Peyer's patch (tissue), 4 donors: ENCODE data around the gene SPAAR. TPM values are rescaled to one million over a fixed set of nuclear protein-coding genes. Genes with fewer than 3 reads are reported as not detected.
"Not testable (repeated sequence)": the region's sequence is repeated elsewhere in the genome, so short reads cannot be mapped to it uniquely, and the experiment has no call there.

Experiments used
- DNase-seq, 3 donors: peaks; one replicate each; pipeline ENCODE4 v3.0.0-alpha.2; 2017 to 2019
- H3K27ac ChIP-seq, 4 donors: fragments of 200-600 bp; sonication (generic); one replicate each; pipeline ENCODE4 v1.5.1; 2016 to 2019
- H3K27me3 ChIP-seq, 2 donors: fragments of 200-600 bp; sonication (generic); one replicate each; pipeline ENCODE4 v1.5.1; 2019
- H3K36me3 ChIP-seq, 3 donors: fragments of 200-600 bp; sonication (generic); one replicate each; pipeline ENCODE4 v1.5.1; 2016 to 2019
- H3K4me1 ChIP-seq, 4 donors: fragments of 200-600 bp; sonication (generic); one replicate each; pipeline ENCODE4 v1.5.1; 2016 to 2019
- H3K4me3 ChIP-seq, 4 donors: fragments of 200-600 bp; sonication (generic); 1 replicate in 3 of 4; 2 replicates in 1 of 4; pipeline ENCODE4 v1.5.1; 2016 to 2019; ENCODE audit warnings: mild to moderate bottlenecking in 1 of 4
- H3K9me3 ChIP-seq, 4 donors: fragments of 200-600 bp; sonication (generic); one replicate each; pipeline ENCODE4 v1.5.1; 2016 to 2019; ENCODE audit warnings: mild to moderate bottlenecking in 1 of 4
- CTCF ChIP-seq, 6 experiments: fragments of 450-650 bp in 4 of 6; fragments of 200-600 bp in 2 of 6; sonication (generic) in 1 of 6; IDR thresholded peaks; one replicate each; pipeline ENCODE4 v1.5.1; 2017 to 2019; ENCODE audit warnings: antibody characterized with exemption in 6 of 6, mild to moderate bottlenecking in 3 of 6, moderate library complexity in 1 of 6
- POLR2A ChIP-seq, 2 donors: fragments of 450-650 bp; IDR thresholded peaks; one replicate each; pipeline ENCODE4 v1.5.1; 2017; ENCODE audit warnings: antibody characterized with exemption in 2 of 2, mild to moderate bottlenecking in 2 of 2, moderate library complexity in 2 of 2
- total RNA-seq, 4 donors: library from RNA; depleted of rRNA; stranded (reverse); fragments of >200 nt; gene quantifications; one replicate each; pipeline ENCODE4 v1.1.0, GENCODE V29; 2016

The SPAAR gene
- total RNA-seq, 4 donors from 2014 or later, result 0.88 to 17.3 TPM; not detected in 2

DNA sequence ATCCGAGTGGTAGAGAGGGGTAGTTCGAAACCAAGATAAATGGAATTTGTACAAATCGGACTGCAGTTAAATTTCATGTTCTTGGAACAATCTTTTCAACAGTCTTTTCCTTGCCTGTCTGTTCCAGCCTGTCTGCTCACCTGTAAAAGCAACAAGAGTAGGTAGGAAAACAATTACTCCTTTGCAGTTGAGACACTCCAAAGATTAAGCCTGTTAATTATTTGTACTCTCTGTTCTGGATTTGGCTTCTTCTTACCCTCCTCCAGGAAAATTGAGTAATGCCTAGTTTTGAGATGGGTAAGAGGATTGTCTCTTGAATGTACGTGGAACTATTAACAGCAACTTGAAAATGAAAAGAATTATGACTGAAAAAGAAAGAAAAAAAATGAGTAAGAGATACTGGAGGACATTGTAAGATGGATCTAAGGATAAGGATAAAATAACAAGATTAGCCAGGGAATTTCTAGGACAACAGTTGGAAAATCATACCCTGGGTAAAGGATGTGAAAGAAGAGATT, 24.3 kb downstream of the SPAAR start:
- no peaks in the 10 kb centered on the region for H3K4me1 ChIP-seq
- no peaks in the 10 kb centered on the region for H3K36me3 ChIP-seq
- H3K4me3 ChIP-seq, result no peak overlapping the region
- H3K27ac ChIP-seq, result no peak overlapping the region
- H3K27me3 ChIP-seq, result no peaks in the 10 kb centered on the region
- no peak for DNase-seq
- H3K9me3 ChIP-seq, result no peaks in the 10 kb centered on the region
- no peak for TF ChIP-seq POLR2A (IDR thresholded peaks at IDR 0.05)

- not testable (repeated sequence) for H3K27ac ChIP-seq, H3K36me3 ChIP-seq, H3K9me3 ChIP-seq, H3K4me3 ChIP-seq, H3K4me1 ChIP-seq, H3K27me3 ChIP-seq, DNase-seq
These were observed 24.8 kb downstream of the SPAAR start for GRCh38 chr9:35934069-35934468.

- no peak for TF ChIP-seq POLR2A (IDR thresholded peaks at IDR 0.05)
- no peak for TF ChIP-seq CTCF (IDR thresholded peaks at IDR 0.05)
- H3K4me1 ChIP-seq, result peaks cover 0 to 7% (median 0%) of the 10 kb centered on the region in 4 donors
- DNase-seq, result no peak
These were observed 26.0 kb downstream of the SPAAR start for GRCh38 chr9:35935261-35935660.

GRCh38 chr9:35935755-35936509, 26.6 kb downstream of the SPAAR start:
- H3K9me3 ChIP-seq, result no peaks in the 10 kb centered on the region
- H3K4me3 ChIP-seq, result no peak overlapping the region
- no peak for DNase-seq
- peaks cover 0 to 14% (median 0%) of the 10 kb centered on the region in 4 donors for H3K4me1 ChIP-seq
- H3K27ac ChIP-seq, result no peak overlapping the region
- no peaks in the 10 kb centered on the region for H3K27me3 ChIP-seq
- H3K36me3 ChIP-seq, result no peaks in the 10 kb centered on the region
- TF ChIP-seq CTCF (IDR thresholded peaks at IDR 0.05), result no peak
- TF ChIP-seq POLR2A (IDR thresholded peaks at IDR 0.05), result no peak

More at GRCh38 chr9:35935261-35935660, 26.0 kb downstream of the SPAAR start:
- Histone ChIP-seq H3K9me3 (no peaks in the 10 kb centered on the region), H3K36me3 (no peaks in the 10 kb centered on the region), H3K27ac (no peak overlapping the region), H3K4me3 (no peak overlapping the region), H3K27me3 (no peaks in the 10 kb centered on the region)

GRCh38 chr9:35937227-35937626, 27.9 kb downstream of the SPAAR start:
- Histone ChIP-seq H3K4me3 (no peak overlapping the region), H3K27ac (no peak overlapping the region), H3K27me3 (no peaks in the 10 kb centered on the region), H3K4me1 (peaks cover 0 to 19% (median 0%) of the 10 kb centered on the region in 4 donors), H3K36me3 (no peaks in the 10 kb centered on the region), H3K9me3 (no peaks in the 10 kb centered on the region)
- TF ChIP-seq CTCF (IDR thresholded peaks at IDR 0.05) (no peak), POLR2A (IDR thresholded peaks at IDR 0.05) (no peak)
- no peak for DNase-seq

DNA sequence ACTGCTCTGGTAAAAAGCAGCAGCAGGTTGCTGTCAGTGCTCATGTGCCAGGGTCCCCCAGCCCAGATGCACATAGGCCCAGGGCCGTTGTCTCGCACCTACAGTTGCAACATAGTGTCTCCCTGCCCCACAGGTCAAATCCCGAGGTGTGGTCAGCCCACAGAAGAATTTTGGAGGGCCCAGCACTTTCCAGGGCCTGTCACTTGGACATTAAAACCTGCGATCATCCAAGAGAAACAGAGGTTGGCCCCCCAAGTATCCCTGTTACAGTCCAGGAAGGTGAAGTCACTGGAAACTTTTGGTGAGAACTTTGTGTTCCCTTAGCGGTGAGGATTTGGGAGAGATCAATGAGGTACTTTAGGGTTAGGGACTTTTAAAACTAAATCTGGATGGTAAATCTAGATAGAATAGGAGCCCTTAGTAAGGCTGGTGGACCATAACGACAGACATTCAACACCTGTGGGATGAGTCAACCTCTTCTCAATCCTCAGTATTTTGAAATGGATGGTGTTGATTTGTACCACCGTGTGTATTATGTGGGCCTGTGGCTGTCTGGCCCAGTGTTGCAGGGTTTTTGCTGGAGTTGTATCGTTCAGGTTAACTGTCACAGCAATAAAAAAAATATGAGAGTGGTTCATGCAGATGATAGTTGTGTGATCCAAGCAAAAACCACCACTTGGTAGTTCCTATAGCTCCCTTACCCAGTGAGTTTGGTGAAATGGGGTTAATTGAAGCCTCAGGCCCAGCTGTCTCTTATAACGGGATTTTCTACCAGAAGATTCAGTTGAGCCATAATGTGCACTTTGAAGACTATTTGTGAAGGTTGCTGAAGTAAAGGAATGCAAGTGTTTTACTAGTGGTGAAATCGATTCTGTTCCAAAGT, 29.4 kb downstream of the SPAAR start:
- TF ChIP-seq CTCF (IDR thresholded peaks at IDR 0.05) (no peak), POLR2A (IDR thresholded peaks at IDR 0.05) (no peak)
- Histone ChIP-seq H3K4me3 (no peak overlapping the region), H3K27ac (no peak overlapping the region), H3K9me3 (no peaks in the 10 kb centered on the region), H3K27me3 (no peaks in the 10 kb centered on the region), H3K36me3 (no peaks in the 10 kb centered on the region), H3K4me1 (peaks cover 0 to 19% (median 0%) of the 10 kb centered on the region in 4 donors)
- no peak for DNase-seq
